Measurements from ENCODE around the gene ONECUT2. TPM values are rescaled to one million over a fixed set of nuclear protein-coding genes. Genes with fewer than 3 reads are reported as not detected.

The ONECUT2 gene
- total and polyA plus RNA-seq, 2 experiments from 2014 or later, result 0.82 to 1.7 TPM

DNA sequence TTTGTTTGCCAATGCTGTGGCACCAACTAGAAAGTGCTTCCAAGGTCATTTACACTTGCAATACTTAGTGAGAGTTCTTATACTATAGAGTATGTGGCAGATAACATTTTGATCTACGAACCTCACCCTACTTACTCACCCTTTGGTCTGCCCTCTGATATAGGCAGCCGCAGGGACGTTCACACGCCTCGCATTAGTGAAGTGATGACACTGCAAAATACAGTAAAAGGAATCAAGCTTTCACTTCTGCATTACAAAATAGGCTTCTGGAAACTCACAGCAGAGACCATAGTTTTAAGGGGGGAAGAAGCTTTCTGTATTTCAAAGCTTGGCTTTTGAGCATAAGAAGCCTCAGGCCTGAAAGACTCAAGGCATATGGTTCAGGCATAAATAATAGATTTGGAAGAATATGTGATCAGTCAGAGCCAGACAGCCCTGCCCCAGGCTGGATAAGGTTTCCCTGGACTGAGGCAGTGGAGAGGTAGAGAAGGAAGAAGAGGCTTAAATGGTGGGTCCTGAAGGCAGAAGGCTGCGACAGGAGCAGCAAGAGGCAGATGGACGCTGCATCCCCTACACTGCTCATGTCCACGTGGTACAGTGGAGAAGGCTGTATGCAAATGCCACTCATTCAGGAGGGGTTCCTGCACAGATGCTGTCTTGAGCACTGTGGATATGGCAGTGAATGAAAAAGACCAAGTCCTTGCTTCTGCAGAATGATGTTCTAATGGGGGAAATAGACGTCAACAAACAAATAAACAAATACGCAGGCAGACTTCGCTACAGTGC, 88.2 kb downstream of the ONECUT2 start (continued):
- TF ChIP-seq, protein P1, sequence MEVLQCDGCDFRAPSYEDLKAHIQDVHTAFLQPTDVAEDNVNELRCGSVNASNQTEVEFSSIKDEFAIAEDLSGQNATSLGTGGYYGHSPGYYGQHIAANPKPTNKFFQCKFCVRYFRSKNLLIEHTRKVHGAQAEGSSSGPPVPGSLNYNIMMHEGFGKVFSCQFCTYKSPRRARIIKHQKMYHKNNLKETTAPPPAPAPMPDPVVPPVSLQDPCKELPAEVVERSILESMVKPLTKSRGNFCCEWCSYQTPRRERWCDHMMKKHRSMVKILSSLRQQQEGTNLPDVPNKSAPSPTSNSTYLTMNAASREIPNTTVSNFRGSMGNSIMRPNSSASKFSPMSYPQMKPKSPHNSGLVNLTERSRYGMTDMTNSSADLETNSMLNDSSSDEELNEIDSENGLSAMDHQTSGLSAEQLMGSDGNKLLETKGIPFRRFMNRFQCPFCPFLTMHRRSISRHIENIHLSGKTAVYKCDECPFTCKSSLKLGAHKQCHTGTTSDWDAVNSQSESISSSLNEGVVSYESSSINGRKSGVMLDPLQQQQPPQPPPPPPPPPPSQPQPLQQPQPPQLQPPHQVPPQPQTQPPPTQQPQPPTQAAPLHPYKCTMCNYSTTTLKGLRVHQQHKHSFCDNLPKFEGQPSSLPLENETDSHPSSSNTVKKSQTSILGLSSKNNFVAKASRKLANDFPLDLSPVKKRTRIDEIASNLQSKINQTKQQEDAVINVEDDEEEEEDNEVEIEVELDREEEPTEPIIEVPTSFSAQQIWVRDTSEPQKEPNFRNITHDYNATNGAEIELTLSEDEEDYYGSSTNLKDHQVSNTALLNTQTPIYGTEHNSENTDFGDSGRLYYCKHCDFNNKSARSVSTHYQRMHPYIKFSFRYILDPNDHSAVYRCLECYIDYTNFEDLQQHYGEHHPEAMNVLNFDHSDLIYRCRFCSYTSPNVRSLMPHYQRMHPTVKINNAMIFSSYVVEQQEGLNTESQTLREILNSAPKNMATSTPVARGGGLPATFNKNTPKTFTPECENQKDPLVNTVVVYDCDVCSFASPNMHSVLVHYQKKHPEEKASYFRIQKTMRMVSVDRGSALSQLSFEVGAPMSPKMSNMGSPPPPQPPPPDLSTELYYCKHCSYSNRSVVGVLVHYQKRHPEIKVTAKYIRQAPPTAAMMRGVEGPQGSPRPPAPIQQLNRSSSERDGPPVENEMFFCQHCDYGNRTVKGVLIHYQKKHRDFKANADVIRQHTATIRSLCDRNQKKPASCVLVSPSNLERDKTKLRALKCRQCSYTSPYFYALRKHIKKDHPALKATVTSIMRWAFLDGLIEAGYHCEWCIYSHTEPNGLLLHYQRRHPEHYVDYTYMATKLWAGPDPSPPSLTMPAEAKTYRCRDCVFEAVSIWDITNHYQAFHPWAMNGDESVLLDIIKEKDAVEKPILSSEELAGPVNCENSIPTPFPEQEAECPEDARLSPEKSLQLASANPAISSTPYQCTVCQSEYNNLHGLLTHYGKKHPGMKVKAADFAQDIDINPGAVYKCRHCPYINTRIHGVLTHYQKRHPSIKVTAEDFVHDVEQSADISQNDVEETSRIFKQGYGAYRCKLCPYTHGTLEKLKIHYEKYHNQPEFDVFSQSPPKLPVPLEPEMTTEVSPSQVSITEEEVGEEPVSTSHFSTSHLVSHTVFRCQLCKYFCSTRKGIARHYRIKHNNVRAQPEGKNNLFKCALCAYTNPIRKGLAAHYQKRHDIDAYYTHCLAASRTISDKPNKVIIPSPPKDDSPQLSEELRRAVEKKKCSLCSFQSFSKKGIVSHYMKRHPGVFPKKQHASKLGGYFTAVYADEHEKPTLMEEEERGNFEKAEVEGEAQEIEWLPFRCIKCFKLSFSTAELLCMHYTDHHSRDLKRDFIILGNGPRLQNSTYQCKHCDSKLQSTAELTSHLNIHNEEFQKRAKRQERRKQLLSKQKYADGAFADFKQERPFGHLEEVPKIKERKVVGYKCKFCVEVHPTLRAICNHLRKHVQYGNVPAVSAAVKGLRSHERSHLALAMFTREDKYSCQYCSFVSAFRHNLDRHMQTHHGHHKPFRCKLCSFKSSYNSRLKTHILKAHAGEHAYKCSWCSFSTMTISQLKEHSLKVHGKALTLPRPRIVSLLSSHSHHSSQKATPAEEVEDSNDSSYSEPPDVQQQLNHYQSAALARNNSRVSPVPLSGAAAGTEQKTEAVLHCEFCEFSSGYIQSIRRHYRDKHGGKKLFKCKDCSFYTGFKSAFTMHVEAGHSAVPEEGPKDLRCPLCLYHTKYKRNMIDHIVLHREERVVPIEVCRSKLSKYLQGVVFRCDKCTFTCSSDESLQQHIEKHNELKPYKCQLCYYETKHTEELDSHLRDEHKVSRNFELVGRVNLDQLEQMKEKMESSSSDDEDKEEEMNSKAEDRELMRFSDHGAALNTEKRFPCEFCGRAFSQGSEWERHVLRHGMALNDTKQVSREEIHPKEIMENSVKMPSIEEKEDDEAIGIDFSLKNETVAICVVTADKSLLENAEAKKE (CRISPR knock-in tag; IDR thresholded peaks at IDR 0.05), result no peak
- no peak for TF ChIP-seq JUNB (IDR thresholded peaks at IDR 0.05; ENCODE audit: unreplicated experiment)
- TF ChIP-seq ZNF331 (CRISPR knock-in tag; IDR thresholded peaks at IDR 0.05; ENCODE audit: low read depth), result no peak
- TF ChIP-seq, protein P2, sequence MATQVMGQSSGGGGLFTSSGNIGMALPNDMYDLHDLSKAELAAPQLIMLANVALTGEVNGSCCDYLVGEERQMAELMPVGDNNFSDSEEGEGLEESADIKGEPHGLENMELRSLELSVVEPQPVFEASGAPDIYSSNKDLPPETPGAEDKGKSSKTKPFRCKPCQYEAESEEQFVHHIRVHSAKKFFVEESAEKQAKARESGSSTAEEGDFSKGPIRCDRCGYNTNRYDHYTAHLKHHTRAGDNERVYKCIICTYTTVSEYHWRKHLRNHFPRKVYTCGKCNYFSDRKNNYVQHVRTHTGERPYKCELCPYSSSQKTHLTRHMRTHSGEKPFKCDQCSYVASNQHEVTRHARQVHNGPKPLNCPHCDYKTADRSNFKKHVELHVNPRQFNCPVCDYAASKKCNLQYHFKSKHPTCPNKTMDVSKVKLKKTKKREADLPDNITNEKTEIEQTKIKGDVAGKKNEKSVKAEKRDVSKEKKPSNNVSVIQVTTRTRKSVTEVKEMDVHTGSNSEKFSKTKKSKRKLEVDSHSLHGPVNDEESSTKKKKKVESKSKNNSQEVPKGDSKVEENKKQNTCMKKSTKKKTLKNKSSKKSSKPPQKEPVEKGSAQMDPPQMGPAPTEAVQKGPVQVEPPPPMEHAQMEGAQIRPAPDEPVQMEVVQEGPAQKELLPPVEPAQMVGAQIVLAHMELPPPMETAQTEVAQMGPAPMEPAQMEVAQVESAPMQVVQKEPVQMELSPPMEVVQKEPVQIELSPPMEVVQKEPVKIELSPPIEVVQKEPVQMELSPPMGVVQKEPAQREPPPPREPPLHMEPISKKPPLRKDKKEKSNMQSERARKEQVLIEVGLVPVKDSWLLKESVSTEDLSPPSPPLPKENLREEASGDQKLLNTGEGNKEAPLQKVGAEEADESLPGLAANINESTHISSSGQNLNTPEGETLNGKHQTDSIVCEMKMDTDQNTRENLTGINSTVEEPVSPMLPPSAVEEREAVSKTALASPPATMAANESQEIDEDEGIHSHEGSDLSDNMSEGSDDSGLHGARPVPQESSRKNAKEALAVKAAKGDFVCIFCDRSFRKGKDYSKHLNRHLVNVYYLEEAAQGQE (IDR thresholded peaks at IDR 0.05; ENCODE audit: unreplicated experiment), result no peak
- no peak for TF ChIP-seq NANOG (IDR thresholded peaks at IDR 0.05; ENCODE audit: borderline replicate concordance)
- TF ChIP-seq CREB1 (CRISPR knock-in tag; IDR thresholded peaks at IDR 0.05; ENCODE audit: low read depth), result no peak
- TF ChIP-seq EZH2phosphoT487 (IDR thresholded peaks at IDR 0.05; ENCODE audit: unreplicated experiment), result no peak
- TF ChIP-seq EZH2 (IDR thresholded peaks at IDR 0.05; ENCODE audit: low read depth, unreplicated experiment), result no peak
